Measurements from ENCODE around the gene ANO2.

The ANO2 gene

GRCh38 chr12:5965950-5966383, 20.9 kb upstream of the ANO2 start:
- no peak overlapping the region for H3K27ac ChIP-seq
- no peak for DNase-seq (ENCODE audit: low read depth, low spot score)

GRCh38 chr12:5964913-5965900, 20.1 kb upstream of the ANO2 start:
- DNase-seq (ENCODE audit: low read depth, low spot score) = no peak
- no peak overlapping the region for H3K27ac ChIP-seq

GRCh38 chr12:5963515-5963914, 18.5 kb upstream of the ANO2 start:
- H3K27ac ChIP-seq = no peak overlapping the region
- no peak for DNase-seq (ENCODE audit: low read depth, low spot score)

GRCh38 chr12:5960783-5961182, 15.7 kb upstream of the ANO2 start:
- DNase-seq (ENCODE audit: low read depth, low spot score) = no peak

GRCh38 chr12:5956987-5957386, 11.9 kb upstream of the ANO2 start:
- no peak for DNase-seq (ENCODE audit: low read depth, low spot score)
- H3K27ac ChIP-seq = no peak overlapping the region

More at GRCh38 chr12:5960783-5961182, 15.7 kb upstream of the ANO2 start:
- no peak overlapping the region for H3K27ac ChIP-seq

- H3K27ac ChIP-seq = no peak overlapping the region
- no peak for DNase-seq (ENCODE audit: low read depth, low spot score)
Observed at GRCh38 chr12:5954661-5955060, 9.6 kb upstream of the ANO2 start.

- DNase-seq (ENCODE audit: low read depth, low spot score) = no peak
- no peak overlapping the region for H3K27ac ChIP-seq
Observed at GRCh38 chr12:5953835-5954586, 9.0 kb upstream of the ANO2 start.

GRCh38 chr12:5952031-5952430, 7.0 kb upstream of the ANO2 start:
- H3K27ac ChIP-seq = no peak overlapping the region
- DNase-seq (ENCODE audit: low read depth, low spot score) = no peak

- DNase-seq (ENCODE audit: low read depth, low spot score) = no peak
- no peak overlapping the region for H3K27ac ChIP-seq
Observed at GRCh38 chr12:5948696-5949095, 3.6 kb upstream of the ANO2 start.

- no peak for DNase-seq (ENCODE audit: low read depth, low spot score)
- no peak overlapping the region for H3K27ac ChIP-seq
Observed at GRCh38 chr12:5947006-5947405, 1.9 kb upstream of the ANO2 start.

GRCh38 chr12:5946388-5946787, 1.3 kb upstream of the ANO2 start:
- DNase-seq (ENCODE audit: low read depth, low spot score) = no peak
- no peak overlapping the region for H3K27ac ChIP-seq

- DNase-seq (ENCODE audit: low read depth, low spot score) = no peak
- H3K27ac ChIP-seq = no peak overlapping the region
Observed at GRCh38 chr12:5944688-5945070, 380 bp downstream of the ANO2 start.

GRCh38 chr12:5944053-5944452, 1.0 kb downstream of the ANO2 start:
- DNase-seq (ENCODE audit: low read depth, low spot score) = no peak
- H3K27ac ChIP-seq = no peak overlapping the region

- no peak for DNase-seq (ENCODE audit: low read depth, low spot score)
- no peak overlapping the region for H3K27ac ChIP-seq
Observed at GRCh38 chr12:5941907-5942306, 3.2 kb downstream of the ANO2 start.

- no peak overlapping the region for H3K27ac ChIP-seq
- DNase-seq (ENCODE audit: low read depth, low spot score) = no peak
Observed at GRCh38 chr12:5927732-5928516, 17.1 kb downstream of the ANO2 start.

- DNase-seq (ENCODE audit: low read depth, low spot score) = no peak
- H3K27ac ChIP-seq = no peak overlapping the region
Observed at GRCh38 chr12:5925646-5926045, 19.4 kb downstream of the ANO2 start.

- H3K27ac ChIP-seq = no peak overlapping the region
- no peak for DNase-seq (ENCODE audit: low read depth, low spot score)
Observed at GRCh38 chr12:5924342-5924741, 20.7 kb downstream of the ANO2 start.

GRCh38 chr12:5923751-5924150, 21.3 kb downstream of the ANO2 start:
- DNase-seq (ENCODE audit: low read depth, low spot score) = no peak
- no peak overlapping the region for H3K27ac ChIP-seq

GRCh38 chr12:5923043-5923605, 21.9 kb downstream of the ANO2 start:
- no peak for DNase-seq (ENCODE audit: low read depth, low spot score)
- no peak overlapping the region for H3K27ac ChIP-seq

Measured in epithelial cell of prostate (primary cell).